Measurements from ENCODE around the gene ARMC10.
A peak's percentile ranks its signal among the peaks of the same experiment; 100 is the strongest.
"Not testable (repeated sequence)": the region's sequence is repeated elsewhere in the genome, so short reads cannot be mapped to it uniquely, and the experiment has no call there.

Gene ARMC10

GRCh38 chr7:103051519-103051918, 23.4 kb upstream of the ARMC10 start:
- DNase-seq (ENCODE audit: low read depth, low spot score) = no peak
- TF ChIP-seq FOXP2 (optimal IDR thresholded peaks at IDR 0.05; ENCODE audit: control extremely low read depth, extremely low read length, insufficient read depth) (no peak), POLR2AphosphoS5 (IDR thresholded peaks at IDR 0.05; ENCODE audit: borderline replicate concordance, low read depth, low read length) (no peak), EZH2 (IDR thresholded peaks at IDR 0.05) (no peak)
- no peaks in the 10 kb centered on the region for H3K36me3 ChIP-seq (ENCODE audit: insufficient read depth, low read length)

GRCh38 chr7:103056006-103056405, 18.9 kb upstream of the ARMC10 start:
- not testable (repeated sequence) for H3K4me3 ChIP-seq; H3K36me3 ChIP-seq (ENCODE audit: insufficient read depth, low read length); H3K9me3 ChIP-seq (ENCODE audit: low read depth, low read length); DNase-seq (ENCODE audit: low read depth, low spot score); H3K27ac ChIP-seq; H3K9ac ChIP-seq (ENCODE audit: insufficient read length)

More at GRCh38 chr7:103051519-103051918, 23.4 kb upstream of the ARMC10 start:
- Histone ChIP-seq H3K9me3 (ENCODE audit: low read depth, low read length) (peaks cover 3% of the 10 kb centered on the region; the same call in 1 of the 2 replicates), H3K27ac (no peak overlapping the region), H3K9ac (ENCODE audit: insufficient read length) (no peak overlapping the region), H3K4me3 (no peak overlapping the region)

DNA sequence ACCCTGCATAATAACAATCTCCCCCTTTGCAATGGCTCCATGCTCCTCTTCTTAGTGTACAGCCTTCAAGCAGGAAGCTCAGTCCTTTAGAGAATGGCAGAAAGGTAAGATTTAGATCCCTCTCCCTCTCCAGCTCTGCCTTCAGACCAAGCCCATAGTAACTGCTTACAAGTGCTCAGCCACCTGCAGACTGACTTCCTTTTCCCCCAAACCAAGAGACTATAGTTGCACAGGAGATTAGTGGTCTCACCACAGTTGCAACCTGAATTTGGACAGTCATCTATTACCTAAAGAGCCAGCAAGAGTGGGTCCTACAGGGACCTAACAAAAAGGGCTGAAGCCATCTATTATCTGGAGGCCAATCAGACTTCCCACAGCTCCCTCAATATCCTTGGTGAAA, 16.8 kb upstream of the ARMC10 start:
- no peaks in the 10 kb centered on the region for H3K9me3 ChIP-seq (ENCODE audit: low read depth, low read length)
- no peak overlapping the region for H3K4me3 ChIP-seq
- no peak overlapping the region for H3K9ac ChIP-seq (ENCODE audit: insufficient read length)
- TF ChIP-seq FOXP2 (optimal IDR thresholded peaks at IDR 0.05; ENCODE audit: control extremely low read depth, extremely low read length, insufficient read depth) (no peak), EZH2 (IDR thresholded peaks at IDR 0.05) (no peak), POLR2AphosphoS5 (IDR thresholded peaks at IDR 0.05; ENCODE audit: borderline replicate concordance, low read depth, low read length) (no peak)
- H3K27ac ChIP-seq = no peak overlapping the region
- H3K36me3 ChIP-seq (ENCODE audit: insufficient read depth, low read length) = no peaks in the 10 kb centered on the region
- no peak for DNase-seq (ENCODE audit: low read depth, low spot score)

DNA sequence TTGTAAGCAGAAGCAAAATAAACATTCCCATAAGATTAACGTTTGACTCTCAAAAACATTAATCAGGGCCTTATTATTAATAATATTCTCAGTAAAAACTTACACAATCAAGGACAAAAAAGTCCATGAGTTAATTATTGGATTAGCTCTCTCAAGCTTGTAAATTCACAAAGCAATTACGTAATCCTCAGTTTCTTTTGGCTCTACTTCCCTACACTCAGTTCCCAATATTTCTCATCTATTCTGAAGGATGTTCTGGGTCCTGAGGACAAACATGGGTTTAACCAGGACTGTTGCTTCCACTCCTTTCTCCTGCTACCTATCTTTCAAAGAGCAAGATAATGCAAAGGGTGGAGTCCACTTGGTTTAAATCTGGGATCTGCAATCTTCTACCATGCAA, 15.5 kb upstream of the ARMC10 start:
- no peak overlapping the region for H3K27ac ChIP-seq
- no peak for DNase-seq (ENCODE audit: low read depth, low spot score)
- TF ChIP-seq FOXP2 (optimal IDR thresholded peaks at IDR 0.05; ENCODE audit: control extremely low read depth, extremely low read length, insufficient read depth) = no peak
- H3K4me3 ChIP-seq = 0 out of 2 replicates have a peak overlapping the region, but pooled peaks have one; percentile 3
- H3K9ac ChIP-seq (ENCODE audit: insufficient read length) = no peak overlapping the region
- no peaks in the 10 kb centered on the region for H3K36me3 ChIP-seq (ENCODE audit: insufficient read depth, low read length)
- no peaks in the 10 kb centered on the region for H3K9me3 ChIP-seq (ENCODE audit: low read depth, low read length)

GRCh38 chr7:103063895-103064294, 11.0 kb upstream of the ARMC10 start:
- Histone ChIP-seq H3K36me3 (ENCODE audit: insufficient read depth, low read length) (no peaks in the 10 kb centered on the region), H3K4me3 (no peak overlapping the region), H3K27ac (no peak overlapping the region), H3K9ac (ENCODE audit: insufficient read length) (no peak overlapping the region), H3K9me3 (ENCODE audit: low read depth, low read length) (no peaks in the 10 kb centered on the region)
- TF ChIP-seq EZH2 (IDR thresholded peaks at IDR 0.05) = no peak
- TF ChIP-seq POLR2AphosphoS5 (IDR thresholded peaks at IDR 0.05; ENCODE audit: borderline replicate concordance, low read depth, low read length) = no peak
- no peak for TF ChIP-seq FOXP2 (optimal IDR thresholded peaks at IDR 0.05; ENCODE audit: control extremely low read depth, extremely low read length, insufficient read depth)
- no peak for DNase-seq (ENCODE audit: low read depth, low spot score)

GRCh38 chr7:103065667-103066066, 9.3 kb upstream of the ARMC10 start:
- Histone ChIP-seq H3K9ac (ENCODE audit: insufficient read length) (no peak overlapping the region), H3K27ac (no peak overlapping the region), H3K9me3 (ENCODE audit: low read depth, low read length) (no peaks in the 10 kb centered on the region), H3K4me3 (no peak overlapping the region), H3K36me3 (ENCODE audit: insufficient read depth, low read length) (no peaks in the 10 kb centered on the region)
- no peak for DNase-seq (ENCODE audit: low read depth, low spot score)
- TF ChIP-seq EZH2 (IDR thresholded peaks at IDR 0.05) (no peak), FOXP2 (optimal IDR thresholded peaks at IDR 0.05; ENCODE audit: control extremely low read depth, extremely low read length, insufficient read depth) (no peak), POLR2AphosphoS5 (IDR thresholded peaks at IDR 0.05; ENCODE audit: borderline replicate concordance, low read depth, low read length) (no peak)

GRCh38 chr7:103068414-103069403, 6.2 kb upstream of the ARMC10 start:
- no peaks in the 10 kb centered on the region for H3K36me3 ChIP-seq (ENCODE audit: insufficient read depth, low read length)
- H3K4me3 ChIP-seq = no peak overlapping the region
- no peak for DNase-seq (ENCODE audit: low read depth, low spot score)
- no peak overlapping the region for H3K9ac ChIP-seq (ENCODE audit: insufficient read length)
- H3K9me3 ChIP-seq (ENCODE audit: low read depth, low read length) = no peaks in the 10 kb centered on the region
- no peak overlapping the region for H3K27ac ChIP-seq
- no peak for TF ChIP-seq FOXP2 (optimal IDR thresholded peaks at IDR 0.05; ENCODE audit: control extremely low read depth, extremely low read length, insufficient read depth)
- TF ChIP-seq POLR2AphosphoS5 (IDR thresholded peaks at IDR 0.05; ENCODE audit: borderline replicate concordance, low read depth, low read length) = no peak
- TF ChIP-seq EZH2 (IDR thresholded peaks at IDR 0.05) = no peak

DNA sequence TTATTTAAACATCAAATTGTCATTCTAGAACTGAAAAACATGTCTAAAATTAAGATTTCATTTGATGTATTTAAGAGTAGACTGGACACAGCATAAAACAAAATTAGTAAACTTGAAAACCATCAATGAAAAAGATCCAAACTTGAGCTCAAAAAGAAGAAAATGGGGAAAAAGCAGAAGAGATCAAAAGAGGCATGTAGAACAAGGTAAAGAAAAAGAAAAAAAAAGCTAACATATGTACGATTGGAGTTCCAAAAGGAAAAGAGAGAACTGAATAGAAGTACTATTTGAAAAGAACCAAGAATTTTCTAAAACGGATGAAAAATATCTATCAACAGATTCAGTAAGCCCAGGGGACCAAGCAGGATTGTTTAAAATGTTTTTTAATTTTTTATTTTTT, 3.9 kb upstream of the ARMC10 start:
- TF ChIP-seq FOXP2 (optimal IDR thresholded peaks at IDR 0.05; ENCODE audit: control extremely low read depth, extremely low read length, insufficient read depth) = no peak
- TF ChIP-seq POLR2AphosphoS5 (IDR thresholded peaks at IDR 0.05; ENCODE audit: borderline replicate concordance, low read depth, low read length) = no peak
- TF ChIP-seq EZH2 (IDR thresholded peaks at IDR 0.05) = no peak
- no peaks in the 10 kb centered on the region for H3K9me3 ChIP-seq (ENCODE audit: low read depth, low read length)
- no peaks in the 10 kb centered on the region for H3K36me3 ChIP-seq (ENCODE audit: insufficient read depth, low read length)
- H3K27ac ChIP-seq = no peak overlapping the region
- no peak overlapping the region for H3K4me3 ChIP-seq
- H3K9ac ChIP-seq (ENCODE audit: insufficient read length) = no peak overlapping the region
- no peak for DNase-seq (ENCODE audit: low read depth, low spot score)
